Esophagus muscularis mucosa (tissue), 4 donors: ENCODE results near the gene SLC39A6. TPM values are rescaled to one million over a fixed set of nuclear protein-coding genes. Genes with fewer than 3 reads are reported as not detected.
"Not testable (repeated sequence)": the region's sequence is repeated elsewhere in the genome, so short reads cannot be mapped to it uniquely, and the experiment has no call there.

Source experiments
- DNase-seq: peaks from one replicate; pipeline ENCODE4 v3.0.0-alpha.2; 2017; ENCODE audit errors: extremely low spot score
- H3K27ac ChIP-seq, 4 donors: fragments of 200-600 bp; sonication (generic); replicated peaks in 1 of 4; 1 replicate in 3 of 4; 2 replicates in 1 of 4; pipeline ENCODE4 v1.5.1; 2016 to 2019; ENCODE audit warnings: mild to moderate bottlenecking in 1 of 4
- H3K27me3 ChIP-seq, 4 donors: fragments of 200-600 bp; sonication (generic); one replicate each; pipeline versions ENCODE4 v1.5.1 to v1.6.0; 2016 to 2019
- H3K36me3 ChIP-seq, 4 donors: fragments of 200-600 bp; sonication (generic); one replicate each; pipeline ENCODE4 v1.5.1; 2016 to 2019
- H3K4me1 ChIP-seq, 4 donors: fragments of 200-600 bp; sonication (generic); one replicate each; pipeline ENCODE4 v1.5.1; 2016 to 2019
- H3K4me3 ChIP-seq, 4 donors: fragments of 200-600 bp; sonication (generic); 1 replicate in 2 of 4; 2 replicates in 2 of 4; pipeline ENCODE4 v1.5.1; 2016 to 2019; ENCODE audit warnings: mild to moderate bottlenecking in 4 of 4, moderate library complexity in 1 of 4
- H3K9me3 ChIP-seq, 4 donors: fragments of 200-600 bp; sonication (generic); 1 replicate in 3 of 4; 2 replicates in 1 of 4; pipeline ENCODE4 v1.5.1; 2016 to 2019
- CTCF ChIP-seq, 3 experiments: fragments of 200-600 bp in 2 of 3; fragments of 450-650 bp in 1 of 3; sonication (generic) in 2 of 3; IDR thresholded peaks; one replicate each; pipeline ENCODE4 v1.5.1; 2017 to 2019; ENCODE audit warnings: antibody characterized with exemption in 3 of 3, mild to moderate bottlenecking in 2 of 3, moderate library complexity in 1 of 3
- EP300 ChIP-seq: sonication (generic); formaldehyde crosslinking; IDR thresholded peaks from one replicate; pipeline ENCODE4 v1.6.1; 2017; ENCODE audit warnings: antibody characterized with exemption
- POLR2A ChIP-seq: fragments of 450-650 bp; IDR thresholded peaks from one replicate; pipeline ENCODE4 v1.6.1; 2017; ENCODE audit warnings: antibody characterized with exemption, moderate library complexity, mild to moderate bottlenecking, low read depth
- POLR2AphosphoS5 ChIP-seq, 2 donors: sonication (generic); formaldehyde crosslinking; IDR thresholded peaks; one replicate each; pipeline ENCODE4 v1.6.1; 2017; ENCODE audit warnings: antibody characterized with exemption in 2 of 2
- WGBS: methylation state at CpG from one replicate; pipeline ENCODE4 v1.1.5; 2018; 5-methylcytosine and 5-hydroxymethylcytosine counted together
- intact Hi-C: fragments of 100-400 bp; cut with DNase I; formaldehyde crosslinking; loops from one replicate; pipeline ENCODE4 v1.15.1; 2023
- total RNA-seq, 4 donors: library from RNA; depleted of rRNA; stranded (reverse); fragments of >200 nt; gene quantifications; one replicate each; pipeline versions ENCODE4 v1.1.0 to v1.2.1, GENCODE V29; 2016

The SLC39A6 gene
- total RNA-seq, 4 donors from 2014 or later, result 26.6 to 39.1 (median 33.5) TPM

GRCh38 chr18:36067055-36067957 is 61.8 kb downstream of the SLC39A6 start, which contains the start of gene RPRD1A:
RPRD1A (minus strand) TSS chr18:36067559; CDS start chr18:36067404, 155 bp downstream.
- peak within 1 kb of the TSS; percentile 87 to 94 (median 90) for H3K27ac ChIP-seq
- 1% methylated on average over 35 of the region's 66 CpGs for WGBS
- TF ChIP-seq POLR2A, result peak; percentile 39
- no peak for TF ChIP-seq CTCF (IDR thresholded peaks at IDR 0.05)
- TF ChIP-seq POLR2AphosphoS5 (IDR thresholded peaks at IDR 0.05), result peak; percentile 90 to 91
- peak within 1 kb of the TSS; percentile 70 to 91 (median 74) for H3K4me3 ChIP-seq
- no peaks in the 10 kb centered on the region for H3K27me3 ChIP-seq
- no peaks in the 10 kb centered on the region for H3K9me3 ChIP-seq
- DNase-seq, result peak; percentile 99
- intact Hi-C loops, result loop anchor here (2.0 to 5.0 kb wide), 2 partner anchors 61 to 95 kb away; partner anchors contain the start of genes ELP2, RMP24 and SLC39A6
- peaks cover 13 to 36% (median 22%) of the 10 kb centered on the region in 4 donors for H3K4me1 ChIP-seq
- H3K36me3 ChIP-seq, result peaks cover 0 to 6% (median 3%) of the 10 kb centered on the region in 4 donors

- TF ChIP-seq CTCF (IDR thresholded peaks at IDR 0.05) (no peak), EP300 (no peak), POLR2A (no peak), POLR2AphosphoS5 (IDR thresholded peaks at IDR 0.05) (no peak)
- intact Hi-C loops, result loop anchor here (2.0 to 5.0 kb wide), 2 partner anchors 62 to 94 kb away; partner anchors contain the start of genes ELP2, RMP24 and SLC39A6
Measured at GRCh38 chr18:36066686-36067054, 62.5 kb downstream of the SLC39A6 start.

GRCh38 chr18:36066001-36066400 is 63.1 kb downstream of the SLC39A6 start:
- no peaks in the 10 kb centered on the region for H3K9me3 ChIP-seq
- intact Hi-C loops, result loop anchor here (2.0 to 5.0 kb wide), 2 partner anchors 63 to 94 kb away; partner anchors contain the start of genes ELP2, RMP24 and SLC39A6
- peaks cover 15 to 36% (median 22%) of the 10 kb centered on the region in 4 donors for H3K4me1 ChIP-seq
- TF ChIP-seq EP300, result no peak
- TF ChIP-seq POLR2AphosphoS5 (IDR thresholded peaks at IDR 0.05), result no peak
- peaks cover 0 to 6% (median 3%) of the 10 kb centered on the region in 4 donors for H3K36me3 ChIP-seq
- WGBS, result 47% methylated on average over 5 of the region's 5 CpGs
- DNase-seq, result no peak
- no peaks in the 10 kb centered on the region for H3K27me3 ChIP-seq
- H3K4me3 ChIP-seq, result peak overlapping the region; percentile 70 to 91 (median 74)
- H3K27ac ChIP-seq, result no peak overlapping the region

More at GRCh38 chr18:36066686-36067054, 62.5 kb downstream of the SLC39A6 start:
- peaks cover 13 to 36% (median 22%) of the 10 kb centered on the region in 4 donors for H3K4me1 ChIP-seq
- 0% methylated on average over 5 of the region's 5 CpGs for WGBS
- no peaks in the 10 kb centered on the region for H3K9me3 ChIP-seq
- H3K36me3 ChIP-seq, result peaks cover 0 to 6% (median 3%) of the 10 kb centered on the region in 4 donors
- H3K27me3 ChIP-seq, result no peaks in the 10 kb centered on the region
- no peak for DNase-seq
- peak overlapping the region; percentile 87 to 94 (median 90) for H3K27ac ChIP-seq
- peak overlapping the region; percentile 70 to 91 (median 74) for H3K4me3 ChIP-seq

- WGBS, result 95% methylated on average over 9 of the region's 9 CpGs
Measured at GRCh38 chr18:36064809-36065079, 64.4 kb downstream of the SLC39A6 start.

GRCh38 chr18:36064027-36064808 is 64.9 kb downstream of the SLC39A6 start:
- intact Hi-C loops, result no loop called here
- no peaks in the 10 kb centered on the region for H3K9me3 ChIP-seq
- no peak overlapping the region for H3K4me3 ChIP-seq
- H3K27me3 ChIP-seq, result no peaks in the 10 kb centered on the region
- TF ChIP-seq EP300, result no peak
- TF ChIP-seq POLR2A, result no peak
- no peak for TF ChIP-seq POLR2AphosphoS5 (IDR thresholded peaks at IDR 0.05)
- TF ChIP-seq CTCF (IDR thresholded peaks at IDR 0.05), result no peak
- no peak overlapping the region for H3K27ac ChIP-seq
- no peak for DNase-seq
- H3K36me3 ChIP-seq, result peaks cover 0 to 6% (median 3%) of the 10 kb centered on the region in 4 donors
- H3K4me1 ChIP-seq, result peaks cover 15 to 36% (median 22%) of the 10 kb centered on the region in 4 donors
- 95% methylated on average over 31 of the region's 31 CpGs for WGBS

More at GRCh38 chr18:36064809-36065079, 64.4 kb downstream of the SLC39A6 start:
- H3K4me1 ChIP-seq, result peaks cover 15 to 36% (median 22%) of the 10 kb centered on the region in 4 donors
- H3K27me3 ChIP-seq, H3K36me3 ChIP-seq, DNase-seq, H3K9me3 ChIP-seq, H3K4me3 ChIP-seq, H3K27ac ChIP-seq: not testable (repeated sequence)
- intact Hi-C loops, result loop anchor here (5.0 kb wide), 1 partner anchor 92 kb away; the partner anchor contains the start of gene RMP24
